GM21528 (cell line): ENCODE measurements around the gene LAD1.

Source experiments
- ATAC-seq: cut with Tn5 transposase; IDR thresholded peaks from one replicate; pipeline ENCODE4 v1.9.1; 2021; ENCODE audit warnings: mild to moderate bottlenecking, moderate library complexity; ENCODE audit not compliant: unreplicated experiment, low FRiP score

Gene LAD1

GRCh38 chr1:201331166-201331565 lies 68.0 kb downstream of the LAD1 start:
- no peak for ATAC-seq
